Loucy (cell line): Measurements from ENCODE around the gene LNP1.

Source experiments
- H2AFZ ChIP-seq: fragments of 200-600 bp; sonication (generic); 2 replicates; pipeline ENCODE4 v1.6.0; 2016; ENCODE audit warnings: antibody characterized with exemption, mild to moderate bottlenecking, low read length, moderate library complexity
- H3F3A ChIP-seq: fragments of 200-600 bp; 2 replicates; pipeline ENCODE4 v1.6.0; 2016; ENCODE audit warnings: antibody characterized with exemption, low read depth, mild to moderate bottlenecking
- H3K27me3 ChIP-seq: fragments of 200-600 bp; sonication (generic); 2 replicates; pipeline ENCODE4 v1.6.1; 2014; ENCODE audit warnings: low read length, mild to moderate bottlenecking; ENCODE audit not compliant: insufficient read depth, poor library complexity, severe bottlenecking
- H3K36me3 ChIP-seq: fragments of 200-600 bp; sonication (generic); 2 replicates; pipeline ENCODE4 v1.6.1; 2016; ENCODE audit warnings: low read length; ENCODE audit not compliant: insufficient read depth
- H3K4me1 ChIP-seq: fragments of 200-600 bp; sonication (generic); 2 replicates; pipeline ENCODE4 v1.5.1; 2014; ENCODE audit warnings: low read length, mild to moderate bottlenecking; ENCODE audit not compliant: insufficient read depth, poor library complexity, severe bottlenecking
- H3K4me2 ChIP-seq: fragments of 200-600 bp; sonication (generic); 2 replicates; pipeline ENCODE4 v1.6.0; 2014; ENCODE audit warnings: antibody characterized with exemption, low read length, low read depth, mild to moderate bottlenecking; ENCODE audit not compliant: poor library complexity, severe bottlenecking
- H3K4me3 ChIP-seq: fragments of 200-600 bp; sonication (generic); 2 replicates; pipeline ENCODE4 v1.5.1; 2014; ENCODE audit warnings: low read length, mild to moderate bottlenecking, mixed read lengths; ENCODE audit not compliant: poor library complexity, severe bottlenecking
- H3K79me2 ChIP-seq: fragments of 200-600 bp; sonication (generic); 2 replicates; pipeline ENCODE4 v1.6.1; 2014; ENCODE audit warnings: low read length; ENCODE audit not compliant: insufficient read depth
- H3K9ac ChIP-seq: fragments of 200-600 bp; sonication (generic); 2 replicates; pipeline ENCODE4 v1.6.0; 2014; ENCODE audit warnings: mild to moderate bottlenecking, low read depth, low read length, moderate library complexity; ENCODE audit not compliant: poor library complexity, severe bottlenecking
- H3K9me2 ChIP-seq: fragments of 200-600 bp; sonication (generic); replicated peaks from 2 replicates; pipeline ENCODE4 v1.6.1; 2016; ENCODE audit warnings: low read depth, low read length, mixed read lengths
- H3K9me3 ChIP-seq: fragments of 200-600 bp; sonication (generic); 2 replicates; pipeline ENCODE4 v1.6.1; 2014; ENCODE audit warnings: mild to moderate bottlenecking, antibody characterized with exemption, low read length, low read depth; ENCODE audit not compliant: insufficient read depth
- H4K20me1 ChIP-seq: fragments of 200-600 bp; sonication (generic); 2 replicates; pipeline ENCODE4 v1.6.0; 2014; ENCODE audit warnings: antibody characterized with exemption, low read length, mild to moderate bottlenecking; ENCODE audit not compliant: insufficient read depth, poor library complexity, severe bottlenecking
- CTCF ChIP-seq: fragments of 200-600 bp; sonication (generic); conservative IDR thresholded peaks from 2 replicates; pipeline ENCODE4 v1.5.1; 2014; ENCODE audit warnings: mild to moderate bottlenecking, antibody characterized with exemption, low read length
- EZH2phosphoT487 ChIP-seq: fragments of 200-600 bp; IDR thresholded peaks from 2 replicates; pipeline ENCODE4 v1.6.1; 2018; ENCODE audit warnings: antibody characterized with exemption, mild to moderate bottlenecking, moderate library complexity, borderline replicate concordance

LNP1 gene

DNA sequence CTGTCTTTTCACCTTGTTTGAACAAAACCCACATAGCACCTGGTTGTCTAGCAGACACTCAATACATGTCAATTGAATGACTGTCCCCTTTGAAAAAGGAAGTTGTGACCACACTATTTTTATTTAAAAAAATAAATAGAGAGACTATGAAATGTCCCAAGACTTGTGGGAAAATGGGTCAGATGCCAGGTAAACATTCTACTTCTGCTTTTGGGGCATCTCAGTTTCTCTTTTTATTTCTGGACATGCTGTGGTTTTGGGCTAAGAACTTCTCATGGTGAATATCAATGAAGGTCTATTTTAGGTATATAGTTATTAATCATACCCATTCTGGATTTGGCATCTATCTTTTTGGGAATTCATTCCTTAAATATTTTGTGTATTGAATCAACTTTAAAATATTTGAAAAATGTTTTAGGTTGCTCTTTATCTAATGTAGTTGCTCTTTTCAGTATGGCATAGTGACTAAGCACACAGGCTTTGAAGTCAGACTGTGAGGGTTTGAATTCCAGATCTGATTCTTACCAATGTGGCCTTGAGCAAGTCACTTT lies 95.4 kb downstream of the LNP1 start:
- Histone ChIP-seq H3K4me1 (peaks cover 5% of the 10 kb centered on the region), H3K9me2 (no peaks in the 10 kb centered on the region), H4K20me1 (no peaks in the 10 kb centered on the region), H3K4me3 (no peak overlapping the region), H2AFZ (no peak overlapping the region), H3K9ac (no peak overlapping the region), H3K79me2 (no peaks in the 10 kb centered on the region), H3K36me3 (no peaks in the 10 kb centered on the region), H3K27me3 (no peaks in the 10 kb centered on the region), H3K9me3 (no peaks in the 10 kb centered on the region), H3F3A (no peaks in the 10 kb centered on the region), H3K4me2 (no peak overlapping the region)
- TF ChIP-seq EZH2phosphoT487: no peak
- no peak for TF ChIP-seq CTCF

- no peaks in the 10 kb centered on the region for H3K9me3 ChIP-seq
- H3K4me1 ChIP-seq: peaks cover 5% of the 10 kb centered on the region
- no peak overlapping the region for H2AFZ ChIP-seq
- TF ChIP-seq CTCF: no peak
- no peak for TF ChIP-seq EZH2phosphoT487
- no peaks in the 10 kb centered on the region for H3K27me3 ChIP-seq
- no peaks in the 10 kb centered on the region for H4K20me1 ChIP-seq
- H3K4me2 ChIP-seq: no peak overlapping the region
- no peaks in the 10 kb centered on the region for H3F3A ChIP-seq
- H3K9ac ChIP-seq: no peak overlapping the region
- H3K4me3 ChIP-seq: no peak overlapping the region
- no peaks in the 10 kb centered on the region for H3K9me2 ChIP-seq
- no peaks in the 10 kb centered on the region for H3K36me3 ChIP-seq
- no peaks in the 10 kb centered on the region for H3K79me2 ChIP-seq
These were observed 98.3 kb downstream of the LNP1 start for GRCh38 chr3:100499651-100500050.

- Histone ChIP-seq H3K27me3 (no peaks in the 10 kb centered on the region), H3K4me1 (peaks cover 5% of the 10 kb centered on the region), H3F3A (no peaks in the 10 kb centered on the region), H2AFZ (no peak overlapping the region), H3K36me3 (no peaks in the 10 kb centered on the region), H4K20me1 (no peaks in the 10 kb centered on the region), H3K9ac (no peak overlapping the region), H3K4me3 (no peak overlapping the region), H3K9me3 (no peaks in the 10 kb centered on the region), H3K4me2 (peak overlapping the region; percentile 15), H3K79me2 (no peaks in the 10 kb centered on the region), H3K9me2 (no peaks in the 10 kb centered on the region)
- TF ChIP-seq EZH2phosphoT487 (no peak), CTCF (no peak)
These were observed 99.1 kb downstream of the LNP1 start for GRCh38 chr3:100500320-100500880.
